BE2C (cell line): ENCODE results near the gene ATP6V0E1.
A peak's percentile ranks its signal among the peaks of the same experiment; 100 is the strongest.

Experiments used
- DNase-seq: peaks from one replicate; pipeline ENCODE4 v3.0.0-alpha.2; 2020
- H3K27me3 ChIP-seq: fragments of 250-450 bp; sonication (Bioruptor Pico); 2 replicates; pipeline ENCODE4 v1.5.1; 2020; ENCODE audit warnings: mild to moderate bottlenecking
- H3K36me3 ChIP-seq: fragments of 250-450 bp; sonication (Bioruptor Pico); 2 replicates; pipeline ENCODE4 v1.5.1; 2020; ENCODE audit warnings: mild to moderate bottlenecking
- H3K4me1 ChIP-seq: fragments of 250-450 bp; sonication (Bioruptor Pico); 2 replicates; pipeline ENCODE4 v1.5.1; 2020
- H3K4me3 ChIP-seq: 2 replicates; pipeline ENCODE4 v1.5.1; 2011; ENCODE audit warnings: low read depth, low read length
- H3K9me3 ChIP-seq: fragments of 250-450 bp; sonication (Bioruptor Pico); 2 replicates; pipeline ENCODE4 v1.5.1; 2020
- CTCF ChIP-seq: IDR thresholded peaks from 2 replicates; pipeline ENCODE4 v1.5.1; 2012; ENCODE audit warnings: mild to moderate bottlenecking, low read depth, low read length

The ATP6V0E1 gene

GRCh38 chr5:172940268-172941066 lies 43.1 kb upstream of the ATP6V0E1 start:
- no peaks in the 10 kb centered on the region for H3K27me3 ChIP-seq
- H3K36me3 ChIP-seq = peaks cover 8% of the 10 kb centered on the region
- TF ChIP-seq CTCF = no peak
- no peak for DNase-seq
- H3K4me3 ChIP-seq = no peak overlapping the region
- H3K9me3 ChIP-seq = no peaks in the 10 kb centered on the region
- no peaks in the 10 kb centered on the region; the same call in 1 of the 2 replicates for H3K4me1 ChIP-seq

GRCh38 chr5:172941067-172941516 lies 42.5 kb upstream of the ATP6V0E1 start:
- H3K4me1 ChIP-seq = no peaks in the 10 kb centered on the region; the same call in 1 of the 2 replicates
- H3K27me3 ChIP-seq = no peaks in the 10 kb centered on the region
- DNase-seq = no peak
- H3K4me3 ChIP-seq = no peak overlapping the region
- TF ChIP-seq CTCF = no peak
- H3K9me3 ChIP-seq = no peaks in the 10 kb centered on the region
- H3K36me3 ChIP-seq = peaks cover 8% of the 10 kb centered on the region

- H3K4me1 ChIP-seq = no peaks in the 10 kb centered on the region; the same call in 1 of the 2 replicates
- peaks cover 4% of the 10 kb centered on the region; the same call in 1 of the 2 replicates for H3K36me3 ChIP-seq
These were observed 41.0 kb upstream of the ATP6V0E1 start for GRCh38 chr5:172942556-172942955.

GRCh38 chr5:172943283-172943841 lies 40.2 kb upstream of the ATP6V0E1 start:
- H3K4me3 ChIP-seq = no peak overlapping the region
- H3K27me3 ChIP-seq = no peaks in the 10 kb centered on the region
- H3K36me3 ChIP-seq = peaks cover 4% of the 10 kb centered on the region; the same call in 1 of the 2 replicates
- peak; percentile 41 for DNase-seq
- no peaks in the 10 kb centered on the region; the same call in 1 of the 2 replicates for H3K4me1 ChIP-seq
- no peaks in the 10 kb centered on the region for H3K9me3 ChIP-seq
- TF ChIP-seq CTCF = no peak

More at GRCh38 chr5:172942556-172942955, 41.0 kb upstream of the ATP6V0E1 start:
- DNase-seq = no peak
- H3K27me3 ChIP-seq = no peaks in the 10 kb centered on the region
- H3K4me3 ChIP-seq = no peak overlapping the region
- H3K9me3 ChIP-seq = no peaks in the 10 kb centered on the region
- no peak for TF ChIP-seq CTCF

- DNase-seq = no peak
- Histone ChIP-seq H3K36me3 (peaks cover 4% of the 10 kb centered on the region; the same call in 1 of the 2 replicates), H3K4me3 (no peak overlapping the region), H3K27me3 (no peaks in the 10 kb centered on the region), H3K9me3 (no peaks in the 10 kb centered on the region), H3K4me1 (no peaks in the 10 kb centered on the region; the same call in 1 of the 2 replicates)
- no peak for TF ChIP-seq CTCF
These were observed 39.7 kb upstream of the ATP6V0E1 start for GRCh38 chr5:172943906-172944305.

- no peaks in the 10 kb centered on the region for H3K27me3 ChIP-seq
- H3K4me1 ChIP-seq = no peaks in the 10 kb centered on the region; the same call in 1 of the 2 replicates
- TF ChIP-seq CTCF = no peak
- H3K36me3 ChIP-seq = peaks cover 4% of the 10 kb centered on the region; the same call in 1 of the 2 replicates
- H3K9me3 ChIP-seq = no peaks in the 10 kb centered on the region
- DNase-seq = no peak
- no peak overlapping the region for H3K4me3 ChIP-seq
These were observed 38.8 kb upstream of the ATP6V0E1 start for GRCh38 chr5:172944741-172945140.
